Measurements from ENCODE around the gene RAB17.

The RAB17 gene

DNA sequence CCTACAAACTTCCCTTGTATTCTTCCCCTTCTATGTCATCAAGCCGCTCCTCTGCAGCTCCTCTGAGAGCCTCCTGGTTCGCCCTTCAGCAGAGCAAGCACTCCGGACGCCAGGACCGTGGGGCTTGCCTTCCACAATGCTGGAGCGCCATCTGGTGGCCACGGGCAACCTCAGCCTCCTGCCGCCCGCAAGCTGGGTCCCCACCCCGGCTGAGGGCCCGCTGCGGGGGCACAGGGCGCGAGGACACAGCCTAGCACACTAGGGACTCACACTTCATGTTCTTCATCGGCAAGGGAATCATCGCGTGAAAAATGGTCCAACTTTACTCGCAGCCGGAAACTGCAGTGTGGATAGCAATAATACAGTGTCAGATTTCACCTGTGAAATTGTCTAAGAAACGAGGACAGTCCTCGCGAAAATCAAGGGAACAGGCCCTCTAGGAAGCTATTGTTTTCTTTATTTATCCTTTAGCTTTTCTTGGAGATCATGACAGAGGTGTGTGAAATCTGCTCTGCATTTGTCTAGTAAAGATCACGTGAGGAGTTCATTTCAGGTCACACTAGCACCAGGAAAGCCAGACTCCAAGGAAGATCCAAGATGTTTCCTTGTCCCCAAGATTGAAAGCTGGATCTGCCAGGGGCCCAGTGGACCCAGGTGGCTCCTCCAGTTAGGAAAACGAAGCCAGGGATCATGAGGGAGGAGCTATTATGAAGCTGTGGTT lies 18.4 kb downstream of the RAB17 start:
- Histone ChIP-seq H3K9ac (ENCODE audit: low read depth, low read length) (no peak overlapping the region), H3K36me3 (ENCODE audit: insufficient read depth, low read length) (peaks cover 13% of the 10 kb centered on the region), H3K4me1 (ENCODE audit: insufficient read depth, low read length) (peaks cover 19% of the 10 kb centered on the region), H3K9me3 (ENCODE audit: control insufficient read depth, insufficient read depth, low read length) (no peaks in the 10 kb centered on the region)

DNA sequence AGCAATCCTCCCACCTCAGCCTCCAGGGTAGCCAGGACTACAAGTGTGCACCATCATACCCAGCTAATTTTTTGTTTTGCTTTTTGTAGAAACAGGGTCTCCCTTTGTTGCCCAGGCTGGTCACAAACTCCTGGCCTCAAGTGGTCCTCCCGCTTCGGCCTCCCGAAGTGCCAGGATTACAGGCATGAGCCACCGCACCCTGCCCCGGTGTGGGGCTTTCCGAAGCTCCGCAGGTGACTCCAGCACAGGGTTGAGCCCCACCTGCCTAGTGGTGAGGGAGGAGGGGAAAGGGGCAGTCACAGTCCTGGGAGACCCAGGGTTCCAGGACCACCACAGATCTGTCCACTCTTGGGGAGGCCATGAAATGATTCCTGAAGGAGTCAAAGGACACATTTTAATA lies 19.0 kb downstream of the RAB17 start:
- Histone ChIP-seq H3K36me3 (ENCODE audit: insufficient read depth, low read length) (peaks cover 7% of the 10 kb centered on the region), H3K9ac (ENCODE audit: low read depth, low read length) (no peak overlapping the region), H3K4me1 (ENCODE audit: insufficient read depth, low read length) (peaks cover 18% of the 10 kb centered on the region), H3K9me3 (ENCODE audit: control insufficient read depth, insufficient read depth, low read length) (no peaks in the 10 kb centered on the region)

DNA sequence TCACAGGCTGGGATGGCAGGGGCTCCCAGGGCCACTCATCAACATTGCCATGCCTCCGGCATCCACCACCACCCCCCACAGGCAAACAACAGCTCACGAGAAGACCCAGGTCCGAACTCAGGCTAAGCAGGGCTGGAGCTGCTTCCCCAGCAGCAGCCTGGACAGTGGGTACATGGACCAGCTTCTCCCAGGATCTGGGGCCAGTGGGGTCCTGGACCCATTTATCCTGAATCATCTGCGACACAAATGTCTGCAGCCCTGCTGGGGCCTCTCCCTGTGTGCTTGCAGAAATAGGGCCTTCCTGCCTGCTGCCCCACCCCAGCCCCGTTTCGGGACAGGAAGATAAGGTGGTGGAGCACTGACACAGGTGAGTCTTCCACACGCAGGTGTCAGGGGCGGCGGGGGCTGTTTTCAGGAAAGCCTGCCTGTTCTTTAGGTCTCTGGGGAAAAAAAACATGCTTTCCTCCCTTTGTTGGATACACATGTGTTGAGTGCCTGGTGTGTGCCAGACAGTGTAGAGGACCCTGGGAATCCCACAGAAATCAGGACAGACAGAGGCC lies 19.7 kb downstream of the RAB17 start:
- no peak overlapping the region for H3K9ac ChIP-seq (ENCODE audit: low read depth, low read length)
- peaks cover 4% of the 10 kb centered on the region; the same call in 1 of the 2 replicates for H3K36me3 ChIP-seq (ENCODE audit: insufficient read depth, low read length)

DNA sequence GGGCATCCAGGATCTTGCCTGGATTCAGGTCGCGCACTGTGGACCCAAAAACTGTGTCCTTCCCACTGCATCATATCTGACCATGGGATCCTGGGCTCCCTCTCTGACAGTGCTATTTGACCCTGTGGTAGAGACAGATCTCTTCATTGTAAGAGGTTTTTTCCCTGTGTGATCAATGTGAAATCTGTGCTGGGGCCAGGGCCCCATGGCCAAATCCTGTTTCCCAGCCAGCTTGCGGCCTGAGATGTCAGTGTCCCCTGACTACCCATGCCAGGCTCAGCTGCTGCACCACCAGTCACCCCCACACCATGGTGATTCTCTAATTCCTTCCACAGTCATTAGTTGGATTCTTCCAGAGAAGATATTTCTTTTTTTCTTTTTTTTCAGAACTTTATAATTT lies 20.6 kb downstream of the RAB17 start:
- H3K9me3 ChIP-seq (ENCODE audit: control insufficient read depth, insufficient read depth, low read length): no peaks in the 10 kb centered on the region
- H3K36me3 ChIP-seq (ENCODE audit: insufficient read depth, low read length): no peaks in the 10 kb centered on the region
- H3K4me1 ChIP-seq (ENCODE audit: insufficient read depth, low read length): peaks cover 15% of the 10 kb centered on the region
- no peak overlapping the region for H3K9ac ChIP-seq (ENCODE audit: low read depth, low read length)

More for the DNA sequence above, 19.7 kb downstream of the RAB17 start:
- H3K4me1 ChIP-seq (ENCODE audit: insufficient read depth, low read length): peaks cover 15% of the 10 kb centered on the region
- H3K9me3 ChIP-seq (ENCODE audit: control insufficient read depth, insufficient read depth, low read length): no peaks in the 10 kb centered on the region

DNA sequence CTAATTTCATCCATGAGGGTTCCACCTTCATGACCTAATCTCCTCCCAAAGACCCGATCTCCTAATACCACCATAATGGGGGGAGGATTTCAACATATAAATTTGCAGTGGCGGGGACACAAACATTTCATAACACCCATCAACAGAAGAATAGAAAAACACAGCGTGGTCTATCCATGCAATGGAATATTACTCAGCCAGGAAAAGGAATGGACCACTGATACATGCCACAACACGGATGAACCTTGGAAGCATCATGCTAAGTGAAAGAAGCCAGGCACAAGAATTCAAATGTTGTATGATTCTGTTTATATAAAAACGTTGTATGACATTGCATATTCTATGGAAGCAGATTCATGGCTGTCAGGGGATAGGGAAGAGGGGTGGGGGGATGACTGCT lies 21.5 kb downstream of the RAB17 start:
- H3K4me1 ChIP-seq (ENCODE audit: insufficient read depth, low read length): peaks cover 15% of the 10 kb centered on the region
- H3K9ac ChIP-seq (ENCODE audit: low read depth, low read length): no peak overlapping the region
- no peaks in the 10 kb centered on the region for H3K9me3 ChIP-seq (ENCODE audit: control insufficient read depth, insufficient read depth, low read length)
- no peaks in the 10 kb centered on the region for H3K36me3 ChIP-seq (ENCODE audit: insufficient read depth, low read length)

DNA sequence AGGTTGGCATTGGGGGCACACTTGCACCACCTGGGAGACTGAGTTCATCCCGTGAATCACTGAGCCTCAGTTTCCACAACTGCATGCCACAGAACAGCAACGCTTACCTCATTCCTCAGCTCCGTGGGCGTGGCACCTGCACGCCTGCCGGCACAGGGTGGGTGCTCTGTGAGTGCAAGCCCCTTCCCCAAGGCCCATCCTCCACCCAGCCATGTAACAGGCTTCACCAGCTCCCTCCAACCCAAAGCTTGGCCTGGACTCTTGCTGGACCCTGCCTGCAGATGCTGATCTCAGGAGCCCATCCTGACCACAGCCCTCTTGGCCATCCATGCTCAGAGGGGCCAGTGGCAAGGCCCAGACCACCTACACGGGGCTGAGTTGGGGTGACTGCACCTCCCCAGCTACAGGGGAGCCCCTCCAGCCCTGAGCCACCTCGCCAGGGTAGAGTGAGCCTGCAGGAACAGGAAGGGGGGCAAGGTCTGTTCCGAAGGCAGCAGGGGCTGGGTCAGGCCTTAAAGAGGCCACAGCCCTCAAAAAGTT lies 22.3 kb downstream of the RAB17 start:
- H3K36me3 ChIP-seq (ENCODE audit: insufficient read depth, low read length): no peaks in the 10 kb centered on the region
- no peak overlapping the region for H3K9ac ChIP-seq (ENCODE audit: low read depth, low read length)
- peaks cover 14% of the 10 kb centered on the region for H3K4me1 ChIP-seq (ENCODE audit: insufficient read depth, low read length)
- no peaks in the 10 kb centered on the region for H3K9me3 ChIP-seq (ENCODE audit: control insufficient read depth, insufficient read depth, low read length)

DNA sequence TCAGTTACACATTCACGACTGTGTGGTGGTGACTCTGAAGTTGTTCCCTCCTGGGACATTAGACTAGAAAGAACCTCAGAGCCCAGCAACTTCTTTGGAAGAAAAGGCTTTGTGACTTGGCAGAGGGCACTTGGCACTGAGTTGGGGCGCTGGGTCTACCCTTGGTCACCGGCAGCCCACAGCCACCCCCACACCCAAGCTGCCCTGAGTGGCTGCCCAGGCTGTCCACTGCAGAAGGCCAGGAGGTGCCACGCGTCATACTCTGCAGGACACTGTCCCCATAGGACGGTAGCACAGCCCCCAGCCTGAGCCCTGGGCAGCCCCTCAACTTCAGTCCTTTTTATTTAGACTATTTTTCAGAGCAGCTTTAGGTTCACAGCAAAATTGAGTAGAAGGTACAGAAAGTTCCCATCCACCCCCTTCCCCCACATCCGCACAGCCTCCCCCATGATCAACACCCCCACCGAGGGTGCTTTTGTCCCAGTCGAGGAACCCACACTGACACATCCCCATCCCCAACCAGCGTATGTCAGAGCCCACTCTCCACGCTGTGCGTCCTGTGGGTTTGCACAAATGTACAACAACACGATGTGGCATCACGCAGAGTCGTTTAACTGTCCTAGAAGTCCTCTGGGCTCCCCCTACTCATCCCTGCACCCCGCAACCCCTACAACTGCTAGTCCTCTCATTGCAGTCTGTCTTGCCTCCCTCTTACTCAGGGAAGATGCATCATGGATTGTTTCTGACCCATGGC lies 23.1 kb downstream of the RAB17 start:
- H3K9ac ChIP-seq (ENCODE audit: low read depth, low read length): no peak overlapping the region
- H3K4me1 ChIP-seq (ENCODE audit: insufficient read depth, low read length): peaks cover 7% of the 10 kb centered on the region
- H3K36me3 ChIP-seq (ENCODE audit: insufficient read depth, low read length): no peaks in the 10 kb centered on the region
- no peaks in the 10 kb centered on the region for H3K9me3 ChIP-seq (ENCODE audit: control insufficient read depth, insufficient read depth, low read length)

DNA sequence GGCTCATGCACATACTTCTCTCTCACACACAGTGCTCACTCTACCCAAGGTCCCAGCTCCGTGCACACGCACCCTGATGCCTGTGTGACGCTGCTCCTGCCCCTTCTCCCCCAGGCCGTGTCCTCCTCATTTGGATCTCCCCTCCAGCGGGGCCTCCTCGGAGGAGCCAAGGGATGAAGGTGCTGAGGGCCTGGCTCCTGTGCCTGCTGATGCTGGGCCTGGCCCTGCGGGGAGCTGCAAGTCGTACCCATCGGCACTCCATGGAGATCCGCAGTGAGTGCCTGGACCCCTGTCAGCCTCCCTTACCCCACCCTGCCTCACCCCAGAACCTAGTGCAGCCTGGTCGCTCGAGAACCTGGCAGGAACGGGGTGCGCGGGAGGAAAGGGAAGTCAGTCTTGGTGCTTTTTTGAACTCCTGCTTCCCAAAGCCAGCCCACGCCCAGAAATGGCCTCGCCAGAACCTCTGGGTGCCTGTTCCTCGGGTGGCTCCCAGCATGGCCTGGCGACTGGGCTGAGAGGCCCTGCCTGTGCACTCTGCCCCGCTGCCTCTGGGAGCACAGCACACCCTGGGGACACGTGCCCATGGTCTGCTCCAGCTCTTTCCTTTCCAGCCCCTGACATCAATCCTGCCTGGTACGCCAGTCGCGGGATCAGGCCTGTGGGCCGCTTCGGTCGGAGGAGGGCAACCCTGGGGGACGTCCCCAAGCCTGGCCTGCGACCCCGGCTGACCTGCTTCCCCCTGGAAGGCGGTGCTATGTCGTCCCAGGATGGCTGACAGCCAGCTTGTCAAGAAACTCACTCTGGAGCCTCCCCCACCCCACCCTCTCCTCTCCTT lies 23.9 kb downstream of the RAB17 start, which contains the start of gene PRLH:
PRLH (plus strand) TSS at position 174 of the 835 bp plus-strand sequence; CDS start at position 174, 0 bp downstream.
- Histone ChIP-seq H3K4me1 (ENCODE audit: insufficient read depth, low read length) (0 out of 2 replicates have a peak, but pooled peaks cover 1% of the 10 kb centered on the region), H3K9me3 (ENCODE audit: control insufficient read depth, insufficient read depth, low read length) (no peaks in the 10 kb centered on the region), H3K36me3 (ENCODE audit: insufficient read depth, low read length) (no peaks in the 10 kb centered on the region), H3K9ac (ENCODE audit: low read depth, low read length) (no peak within 1 kb of the TSS)

DNA sequence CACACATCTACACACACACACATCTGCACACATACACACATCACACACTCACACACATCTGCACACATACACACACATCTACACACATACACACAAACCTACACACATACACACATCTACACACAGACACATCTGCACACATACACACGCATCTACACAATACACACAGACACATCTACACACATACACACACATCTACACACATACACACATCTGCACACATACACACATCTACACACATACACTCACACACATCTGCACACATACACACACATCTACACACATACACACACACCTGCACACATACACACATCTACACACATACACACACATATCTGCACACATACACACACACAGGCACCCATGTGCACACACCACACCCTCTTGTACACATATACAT lies 24.6 kb downstream of the RAB17 start:
- no peak overlapping the region for H3K9ac ChIP-seq (ENCODE audit: low read depth, low read length)
- no peaks in the 10 kb centered on the region for H3K9me3 ChIP-seq (ENCODE audit: control insufficient read depth, insufficient read depth, low read length)
- H3K4me1 ChIP-seq (ENCODE audit: insufficient read depth, low read length): no peaks in the 10 kb centered on the region
- H3K36me3 ChIP-seq (ENCODE audit: insufficient read depth, low read length): no peaks in the 10 kb centered on the region

DNA sequence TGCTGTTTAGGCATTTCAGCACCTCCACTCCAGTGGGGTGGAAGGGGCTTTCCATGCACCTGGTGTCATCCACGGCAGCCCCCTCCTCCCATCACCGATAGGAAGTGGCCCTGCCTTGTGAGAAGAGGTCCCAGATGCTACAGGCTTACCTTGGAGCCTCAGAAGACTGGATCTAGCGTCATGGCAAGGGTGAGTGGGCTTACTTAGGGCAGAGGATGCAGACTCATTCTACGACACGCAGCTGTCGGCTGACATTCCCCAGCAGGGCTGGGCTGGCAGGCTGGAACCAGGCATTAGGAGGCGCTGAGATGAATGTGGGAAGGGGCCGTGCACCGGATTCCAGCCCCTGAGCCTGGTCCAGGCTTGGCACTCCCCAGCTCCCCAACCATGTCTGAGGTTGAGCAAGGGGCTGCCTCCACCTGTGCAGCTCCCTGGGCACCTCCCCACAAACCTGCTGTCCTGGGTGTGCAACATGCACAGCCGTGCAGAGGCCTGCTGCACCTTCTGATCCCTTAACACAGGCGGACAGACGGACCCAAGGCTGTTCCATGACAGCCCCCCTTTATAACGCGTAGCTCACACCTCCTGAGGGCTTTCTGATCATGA lies 25.9 kb downstream of the RAB17 start:
- Histone ChIP-seq H3K9me3 (ENCODE audit: control insufficient read depth, insufficient read depth, low read length) (no peaks in the 10 kb centered on the region), H3K9ac (ENCODE audit: low read depth, low read length) (no peak overlapping the region), H3K36me3 (ENCODE audit: insufficient read depth, low read length) (no peaks in the 10 kb centered on the region), H3K4me1 (ENCODE audit: insufficient read depth, low read length) (no peaks in the 10 kb centered on the region)

DNA sequence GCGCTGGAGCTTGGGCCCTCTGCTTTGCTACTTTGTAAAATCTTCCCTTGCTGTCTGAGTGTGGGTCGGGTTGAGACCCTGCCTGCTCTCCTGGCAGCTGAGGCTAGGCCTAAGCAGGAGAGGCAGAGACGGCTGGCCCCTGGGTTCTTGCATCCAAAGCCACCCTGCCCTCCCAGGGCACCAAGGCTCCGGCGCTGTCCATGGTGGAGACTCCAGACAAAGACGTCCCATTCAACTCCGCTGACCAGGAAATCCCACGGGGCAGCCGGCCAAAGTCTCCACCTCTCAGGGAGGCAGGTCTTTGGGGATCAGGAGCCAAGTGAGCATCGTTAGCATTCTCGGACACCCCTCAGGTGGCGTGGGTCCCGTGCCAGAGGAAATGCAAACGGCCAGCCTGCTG lies 26.7 kb downstream of the RAB17 start:
- Histone ChIP-seq H3K4me1 (ENCODE audit: insufficient read depth, low read length) (no peaks in the 10 kb centered on the region), H3K9ac (ENCODE audit: low read depth, low read length) (no peak overlapping the region), H3K36me3 (ENCODE audit: insufficient read depth, low read length) (no peaks in the 10 kb centered on the region), H3K9me3 (ENCODE audit: control insufficient read depth, insufficient read depth, low read length) (no peaks in the 10 kb centered on the region)

DNA sequence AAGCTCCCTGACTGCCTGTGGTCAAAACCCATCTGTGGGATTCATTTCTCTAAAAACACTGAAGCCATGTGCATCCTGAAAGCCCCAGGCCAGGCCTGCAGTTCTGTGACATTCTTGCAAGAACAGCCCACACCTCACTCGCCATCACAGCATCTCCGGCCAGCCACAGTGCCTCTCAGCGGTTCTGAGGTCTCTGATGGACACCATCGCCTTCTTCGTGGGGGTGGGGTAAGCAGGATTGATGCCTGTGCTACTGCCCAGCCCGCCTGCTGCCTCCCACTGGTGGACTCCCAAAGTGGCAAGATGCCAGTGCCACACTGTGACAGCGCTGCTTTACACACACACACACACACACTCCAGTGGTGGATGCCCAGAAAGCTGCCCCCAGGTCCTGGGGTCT lies 29.3 kb downstream of the RAB17 start:
- Histone ChIP-seq H3K9me3 (ENCODE audit: control insufficient read depth, insufficient read depth, low read length) (peaks cover 2% of the 10 kb centered on the region; the same call in 1 of the 2 replicates), H3K4me1 (ENCODE audit: insufficient read depth, low read length) (no peaks in the 10 kb centered on the region), H3K9ac (ENCODE audit: low read depth, low read length) (no peak overlapping the region), H3K36me3 (ENCODE audit: insufficient read depth, low read length) (no peaks in the 10 kb centered on the region)

DNA sequence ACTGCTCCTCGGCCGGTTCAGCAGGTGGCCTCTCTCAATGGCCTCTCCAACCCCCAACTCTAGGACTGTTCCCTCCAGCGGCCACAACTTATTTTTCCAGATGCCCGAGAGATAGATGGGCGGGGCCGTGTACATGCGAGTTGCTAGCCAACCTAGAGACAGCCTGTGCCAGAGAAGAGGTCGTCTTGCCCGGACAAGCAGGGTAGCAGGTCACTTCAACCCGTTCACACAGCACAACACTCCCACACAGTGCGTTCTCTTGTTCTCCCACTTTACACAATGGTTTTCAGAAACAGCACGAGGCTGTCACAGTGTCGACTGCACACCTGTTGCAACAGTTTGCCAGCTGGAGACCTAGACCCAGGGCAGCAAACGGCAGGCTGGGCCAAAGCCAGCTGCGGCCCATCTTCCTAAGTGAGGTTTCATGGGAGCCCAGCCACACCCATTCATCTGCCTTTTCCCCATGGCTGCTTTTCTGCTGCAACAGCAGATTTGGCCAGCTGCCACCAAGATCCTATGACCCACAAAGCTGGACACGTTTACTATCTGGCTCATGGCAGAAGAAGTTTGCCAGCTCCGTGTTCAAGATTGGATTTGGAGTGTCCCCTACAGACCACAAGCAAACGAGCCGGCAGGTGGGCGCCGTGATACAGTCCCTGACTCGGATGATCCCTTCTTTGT lies 31.4 kb downstream of the RAB17 start:
- Histone ChIP-seq H3K9ac (ENCODE audit: low read depth, low read length) (no peak overlapping the region), H3K36me3 (ENCODE audit: insufficient read depth, low read length) (no peaks in the 10 kb centered on the region), H3K4me1 (ENCODE audit: insufficient read depth, low read length) (no peaks in the 10 kb centered on the region), H3K9me3 (ENCODE audit: control insufficient read depth, insufficient read depth, low read length) (peaks cover 11% of the 10 kb centered on the region)
